ENCODE results near the gene SYT11. TPM values are rescaled to one million over a fixed set of nuclear protein-coding genes. Genes with fewer than 3 reads are reported as not detected.

The SYT11 gene
- total RNA-seq, 1 donor from 2014 or later = 9.6 TPM

GRCh38 chr1:155844860-155845421 lies 14.4 kb upstream of the SYT11 start:
- DNase-seq = no peak
- TF ChIP-seq CTCF (IDR thresholded peaks at IDR 0.05) = no peak
- intact Hi-C loops (cut with DNase I) = no loop called here
- no peak for ATAC-seq
- no peaks in the 10 kb centered on the region for H3K27me3 ChIP-seq (ENCODE audit: low read depth)
- H3K36me3 ChIP-seq = peaks cover 57% of the 10 kb centered on the region
- no peak overlapping the region for H3K4me3 ChIP-seq
- peaks cover 11% of the 10 kb centered on the region for H3K4me1 ChIP-seq
- H3K27ac ChIP-seq = no peak overlapping the region
- H3K9me3 ChIP-seq = no peaks in the 10 kb centered on the region

GRCh38 chr1:155847823-155848529 lies 11.4 kb upstream of the SYT11 start:
- Histone ChIP-seq H3K27ac (no peak overlapping the region), H3K36me3 (peaks cover 87% of the 10 kb centered on the region), H3K4me3 (no peak overlapping the region), H3K4me1 (peaks cover 11% of the 10 kb centered on the region), H3K9me3 (no peaks in the 10 kb centered on the region), H3K27me3 (ENCODE audit: low read depth) (no peaks in the 10 kb centered on the region)
- ATAC-seq (no peak), DNase-seq (no peak)
- intact Hi-C loops (cut with DNase I) = no loop called here
- TF ChIP-seq CTCF (IDR thresholded peaks at IDR 0.05) = no peak

- no peak for TF ChIP-seq CTCF (IDR thresholded peaks at IDR 0.05)
- DNase-seq (no peak), ATAC-seq (no peak)
- intact Hi-C loops (cut with DNase I) = no loop called here
- Histone ChIP-seq H3K27ac (no peak overlapping the region), H3K9me3 (no peaks in the 10 kb centered on the region), H3K27me3 (ENCODE audit: low read depth) (no peaks in the 10 kb centered on the region), H3K36me3 (peaks cover 90% of the 10 kb centered on the region), H3K4me3 (no peak overlapping the region), H3K4me1 (peaks cover 7% of the 10 kb centered on the region)
Observed at GRCh38 chr1:155850345-155850744, 9.0 kb upstream of the SYT11 start.

- Histone ChIP-seq H3K9me3 (no peaks in the 10 kb centered on the region), H3K4me3 (peak overlapping the region; percentile 84), H3K4me1 (peaks cover 45% of the 10 kb centered on the region), H3K27ac (peak overlapping the region; percentile 88), H3K36me3 (peaks cover 40% of the 10 kb centered on the region), H3K27me3 (ENCODE audit: low read depth) (no peaks in the 10 kb centered on the region)
- TF ChIP-seq CTCF (IDR thresholded peaks at IDR 0.05) = no peak
- intact Hi-C loops (cut with DNase I) = no loop called here
- DNase-seq = no peak
- no peak for ATAC-seq
Observed at GRCh38 chr1:155856257-155856974, 3.0 kb upstream of the SYT11 start.

- Histone ChIP-seq H3K4me3 (peak within 1 kb of the TSS; percentile 84), H3K36me3 (peaks cover 32% of the 10 kb centered on the region), H3K27ac (peak within 1 kb of the TSS; percentile 88), H3K27me3 (ENCODE audit: low read depth) (no peaks in the 10 kb centered on the region), H3K4me1 (peaks cover 45% of the 10 kb centered on the region), H3K9me3 (no peaks in the 10 kb centered on the region)
- no peak for TF ChIP-seq CTCF (IDR thresholded peaks at IDR 0.05)
- ATAC-seq (peak; percentile 91), DNase-seq (peak; percentile 93)
- intact Hi-C loops (cut with DNase I) = no loop called here
Observed at GRCh38 chr1:155856975-155857930, 2.1 kb upstream of the SYT11 start, which contains the start of gene GON4L. TSS of gene GON4L (minus strand) at chr1:155857214. CDS start at chr1:155853780, 3,434 bp downstream.
